Lower leg skin (tissue), 3 donors: ENCODE data around the gene GAREM2.

Experiments used
- POLR2A ChIP-seq, 2 donors: fragments of 450-650 bp; IDR thresholded peaks; one replicate each; pipeline ENCODE4 v1.6.1; 2016 to 2017; ENCODE audit warnings: antibody characterized with exemption in 2 of 2, mild to moderate bottlenecking in 1 of 2, moderate library complexity in 1 of 2
- TF ChIP-seq, protein P1 (sequence below), 3 donors: fragments of 450-650 bp; IDR thresholded peaks; one replicate each; pipeline ENCODE4 v1.5.1; 2016; ENCODE audit warnings: antibody characterized with exemption in 3 of 3, mild to moderate bottlenecking in 3 of 3, moderate library complexity in 2 of 3

DNA sequence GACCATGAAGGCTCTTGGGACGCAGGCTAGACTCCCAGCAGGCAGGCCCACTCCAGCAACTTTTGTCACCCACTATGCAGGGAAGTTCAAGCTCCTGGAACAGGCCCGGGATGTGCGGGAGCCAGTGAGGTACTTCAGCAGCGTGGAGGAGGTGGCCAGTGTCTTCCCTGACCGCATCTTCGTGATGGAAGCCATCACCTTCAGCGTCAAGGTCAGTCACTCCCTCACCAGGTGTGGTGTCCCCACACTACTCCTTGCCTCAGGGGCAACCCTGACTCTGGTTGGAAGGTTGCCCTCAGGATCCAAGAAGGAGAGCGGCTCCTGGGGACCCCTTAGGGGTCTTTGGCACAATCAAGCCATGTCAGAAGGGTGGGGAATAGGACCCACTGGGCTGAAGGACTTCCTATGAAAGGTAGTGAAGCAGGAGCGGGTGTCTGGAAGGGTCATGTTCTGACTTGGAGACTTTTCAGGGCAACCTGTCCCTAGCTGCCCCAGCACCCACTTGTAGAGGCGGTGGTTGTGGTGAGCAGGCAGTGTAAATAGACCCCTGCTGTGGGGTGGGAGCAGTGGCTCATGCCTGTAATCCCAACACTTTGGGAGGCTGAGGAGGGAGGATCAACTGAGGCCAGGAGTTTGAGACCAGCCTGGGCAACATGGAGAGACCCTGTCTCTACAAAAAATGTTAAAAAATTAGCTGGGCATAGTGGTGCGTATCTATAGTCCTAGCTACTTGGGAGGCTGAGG is 10.2 kb downstream of the GAREM2 start:
- TF ChIP-seq, protein P1, sequence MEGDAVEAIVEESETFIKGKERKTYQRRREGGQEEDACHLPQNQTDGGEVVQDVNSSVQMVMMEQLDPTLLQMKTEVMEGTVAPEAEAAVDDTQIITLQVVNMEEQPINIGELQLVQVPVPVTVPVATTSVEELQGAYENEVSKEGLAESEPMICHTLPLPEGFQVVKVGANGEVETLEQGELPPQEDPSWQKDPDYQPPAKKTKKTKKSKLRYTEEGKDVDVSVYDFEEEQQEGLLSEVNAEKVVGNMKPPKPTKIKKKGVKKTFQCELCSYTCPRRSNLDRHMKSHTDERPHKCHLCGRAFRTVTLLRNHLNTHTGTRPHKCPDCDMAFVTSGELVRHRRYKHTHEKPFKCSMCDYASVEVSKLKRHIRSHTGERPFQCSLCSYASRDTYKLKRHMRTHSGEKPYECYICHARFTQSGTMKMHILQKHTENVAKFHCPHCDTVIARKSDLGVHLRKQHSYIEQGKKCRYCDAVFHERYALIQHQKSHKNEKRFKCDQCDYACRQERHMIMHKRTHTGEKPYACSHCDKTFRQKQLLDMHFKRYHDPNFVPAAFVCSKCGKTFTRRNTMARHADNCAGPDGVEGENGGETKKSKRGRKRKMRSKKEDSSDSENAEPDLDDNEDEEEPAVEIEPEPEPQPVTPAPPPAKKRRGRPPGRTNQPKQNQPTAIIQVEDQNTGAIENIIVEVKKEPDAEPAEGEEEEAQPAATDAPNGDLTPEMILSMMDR (IDR thresholded peaks at IDR 0.05): no peak
- TF ChIP-seq POLR2A (IDR thresholded peaks at IDR 0.05): no peak
